ENCODE measurements around the gene NOTCH1.

- TF ChIP-seq, protein P1, sequence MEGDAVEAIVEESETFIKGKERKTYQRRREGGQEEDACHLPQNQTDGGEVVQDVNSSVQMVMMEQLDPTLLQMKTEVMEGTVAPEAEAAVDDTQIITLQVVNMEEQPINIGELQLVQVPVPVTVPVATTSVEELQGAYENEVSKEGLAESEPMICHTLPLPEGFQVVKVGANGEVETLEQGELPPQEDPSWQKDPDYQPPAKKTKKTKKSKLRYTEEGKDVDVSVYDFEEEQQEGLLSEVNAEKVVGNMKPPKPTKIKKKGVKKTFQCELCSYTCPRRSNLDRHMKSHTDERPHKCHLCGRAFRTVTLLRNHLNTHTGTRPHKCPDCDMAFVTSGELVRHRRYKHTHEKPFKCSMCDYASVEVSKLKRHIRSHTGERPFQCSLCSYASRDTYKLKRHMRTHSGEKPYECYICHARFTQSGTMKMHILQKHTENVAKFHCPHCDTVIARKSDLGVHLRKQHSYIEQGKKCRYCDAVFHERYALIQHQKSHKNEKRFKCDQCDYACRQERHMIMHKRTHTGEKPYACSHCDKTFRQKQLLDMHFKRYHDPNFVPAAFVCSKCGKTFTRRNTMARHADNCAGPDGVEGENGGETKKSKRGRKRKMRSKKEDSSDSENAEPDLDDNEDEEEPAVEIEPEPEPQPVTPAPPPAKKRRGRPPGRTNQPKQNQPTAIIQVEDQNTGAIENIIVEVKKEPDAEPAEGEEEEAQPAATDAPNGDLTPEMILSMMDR (IDR thresholded peaks at IDR 0.05; ENCODE audit: borderline replicate concordance, extremely low read depth, low read length, poor library complexity, severe bottlenecking) = no peak
- TF ChIP-seq EZH2 (IDR thresholded peaks at IDR 0.05; ENCODE audit: borderline replicate concordance, low read depth, low read length, severe bottlenecking) = no peak
Measured at GRCh38 chr9:136581614-136582447, 36.0 kb upstream of the NOTCH1 start.

Measured in DND-41 (cell line).